GM23338 (cell line): Measurements from ENCODE around the gene NIFK. TPM values are rescaled to one million over a fixed set of nuclear protein-coding genes. Genes with fewer than 3 reads are reported as not detected.

Experiments
- ATAC-seq: fragments of 200-7000 bp; cut with Tn5 transposase; 3 replicates; pipeline ENCODE4 v1.9.1; 2020
- DNase-seq: peaks from one replicate; pipeline ENCODE4 v3.0.0-alpha.2; 2015; ENCODE audit warnings: low spot score
- H2AFZ ChIP-seq: fragments of 200-600 bp; sonication (generic); 2 replicates; pipeline ENCODE4 v1.8.0; 2016; ENCODE audit warnings: antibody characterized with exemption, mild to moderate bottlenecking, moderate library complexity
- H3F3A ChIP-seq: fragments of 200-600 bp; sonication (generic); replicated peaks from 2 replicates; pipeline ENCODE4 v1.8.0; 2017; ENCODE audit warnings: antibody characterized with exemption, mixed run types, low read depth
- H3K27ac ChIP-seq: fragments of 200-600 bp; sonication (generic); 2 replicates; pipeline ENCODE4 v1.6.1; 2016; ENCODE audit warnings: low read depth
- H3K27me3 ChIP-seq: fragments of 200-600 bp; sonication (generic); 2 replicates; pipeline ENCODE4 v1.8.0; 2016; ENCODE audit warnings: mild to moderate bottlenecking, mixed run types, moderate library complexity; ENCODE audit not compliant: insufficient read depth
- H3K36me3 ChIP-seq: fragments of 200-600 bp; sonication (generic); 2 replicates; pipeline ENCODE4 v1.8.0; 2016; ENCODE audit warnings: mild to moderate bottlenecking; ENCODE audit not compliant: insufficient read depth
- H3K4me1 ChIP-seq: fragments of 200-600 bp; sonication (generic); 2 replicates; pipeline ENCODE4 v1.8.0; 2016; ENCODE audit warnings: mild to moderate bottlenecking, moderate library complexity; ENCODE audit not compliant: insufficient read depth
- H3K4me2 ChIP-seq: fragments of 200-600 bp; sonication (generic); 2 replicates; pipeline ENCODE4 v1.7.1; 2017; ENCODE audit warnings: mixed run types
- H3K4me3 ChIP-seq: fragments of 200-600 bp; sonication (generic); 2 replicates; pipeline ENCODE4 v1.6.1; 2016; ENCODE audit warnings: mixed run types
- H3K79me2 ChIP-seq: fragments of 200-600 bp; sonication (generic); replicated peaks from 2 replicates; pipeline ENCODE4 v1.8.0; 2017; ENCODE audit warnings: mild to moderate bottlenecking; ENCODE audit not compliant: insufficient read depth
- H3K9me2 ChIP-seq: fragments of 200-600 bp; sonication (generic); 2 replicates; pipeline ENCODE4 v1.8.0; 2017; ENCODE audit not compliant: insufficient read depth
- H4K20me1 ChIP-seq: fragments of 200-600 bp; sonication (generic); replicated peaks from 2 replicates; pipeline ENCODE4 v1.8.0; 2017; ENCODE audit warnings: mild to moderate bottlenecking; ENCODE audit not compliant: insufficient read depth
- H3K27ac Mint-ChIP-seq: 2 replicates; pipeline ENCODE4 v1.8.0; 2020; ENCODE audit warnings: inconsistent platforms, mild to moderate bottlenecking, moderate library complexity, mixed read lengths
- H3K27me3 Mint-ChIP-seq: 3 replicates; pipeline ENCODE4 v1.8.0; 2022; ENCODE audit warnings: low read depth, mild to moderate bottlenecking, moderate library complexity, mixed read lengths, inconsistent platforms; ENCODE audit not compliant: insufficient read depth, poor library complexity
- H3K36me3 Mint-ChIP-seq: 3 replicates; pipeline ENCODE4 v1.8.0; 2021; ENCODE audit warnings: low read depth, mild to moderate bottlenecking, inconsistent platforms, moderate library complexity, mixed read lengths
- H3K4me1 Mint-ChIP-seq: 3 replicates; pipeline ENCODE4 v1.8.0; 2020; ENCODE audit warnings: mild to moderate bottlenecking, inconsistent platforms, mixed read lengths
- H3K4me3 Mint-ChIP-seq: 3 replicates; pipeline ENCODE4 v1.8.0; 2021; ENCODE audit warnings: moderate library complexity, mild to moderate bottlenecking, inconsistent platforms, mixed read lengths
- H3K9me3 Mint-ChIP-seq: 3 replicates; pipeline ENCODE4 v1.8.0; 2020; ENCODE audit warnings: moderate library complexity, mild to moderate bottlenecking, inconsistent platforms, mixed read lengths
- CREB1 ChIP-seq: fragments of 250-450 bp; sonication (Bioruptor Pico); IDR thresholded peaks from 2 replicates; pipeline ENCODE4 v1.5.0; 2020; ENCODE audit warnings: low read depth, mild to moderate bottlenecking, moderate library complexity
- CTCF ChIP-seq, 2 experiments: fragments of 200-600 bp in 1 of 2; sonication (generic) in 1 of 2; conservative IDR thresholded peaks; 2 replicates each; pipeline versions ENCODE4 v1.5.1 to v1.6.1; 2016 to 2017; ENCODE audit warnings: antibody characterized with exemption in 2 of 2, low read depth in 2 of 2, mild to moderate bottlenecking in 2 of 2, moderate library complexity in 1 of 2
- EZH2 ChIP-seq: fragments of 200-600 bp; sonication (generic); IDR thresholded peaks from one replicate; pipeline ENCODE4 v1.8.0; 2017; ENCODE audit warnings: antibody characterized with exemption, mild to moderate bottlenecking, low read depth; ENCODE audit not compliant: unreplicated experiment
- JUNB ChIP-seq: IDR thresholded peaks from one replicate; pipeline ENCODE4 v1.6.1; 2016; ENCODE audit warnings: antibody characterized with exemption; ENCODE audit not compliant: unreplicated experiment
- NANOG ChIP-seq: IDR thresholded peaks from 2 replicates; pipeline ENCODE4 v1.6.1; 2016; ENCODE audit warnings: antibody characterized with exemption, borderline replicate concordance
- POLR2AphosphoS5 ChIP-seq: IDR thresholded peaks from 2 replicates; pipeline ENCODE4 v1.6.1; 2016; ENCODE audit warnings: antibody characterized with exemption, low read depth
- ZNF331 ChIP-seq: fragments of 250-450 bp; sonication (Bioruptor Pico); IDR thresholded peaks from 2 replicates; pipeline ENCODE4 v1.5.0; 2020; ENCODE audit warnings: low read depth, mild to moderate bottlenecking, moderate library complexity
- polyA plus RNA-seq: library from polyadenylated mRNA; unstranded; fragments of >200 nt; fragmentation: Nextera tagmentation; extraction: Ambion mirVana; gene quantifications from 2 replicates; pipeline ENCODE4 v1.2.1, GENCODE V29; 2016
- total RNA-seq: library from RNA; depleted of rRNA; stranded (reverse); fragments of >200 nt; shearing (Covaris generic); gene quantifications from 2 replicates; pipeline ENCODE4 v1.2.3, GENCODE V29; 2014
- TF ChIP-seq, protein P1 (sequence below): IDR thresholded peaks from 2 replicates; pipeline ENCODE4 v1.6.1; 2016; ENCODE audit warnings: antibody characterized with exemption
- TF ChIP-seq, protein P2 (sequence below): IDR thresholded peaks from one replicate; pipeline ENCODE4 v1.6.1; 2018; ENCODE audit warnings: antibody characterized with exemption; ENCODE audit not compliant: unreplicated experiment
- TF ChIP-seq, protein P3 (sequence below): fragments of 250-450 bp; sonication (Bioruptor Pico); IDR thresholded peaks from 2 replicates; pipeline ENCODE4 v1.5.0; 2020; ENCODE audit warnings: mild to moderate bottlenecking, moderate library complexity

NIFK gene
- total and polyA plus RNA-seq, 2 experiments from 2014 or later: 106 to 289 TPM

DNA sequence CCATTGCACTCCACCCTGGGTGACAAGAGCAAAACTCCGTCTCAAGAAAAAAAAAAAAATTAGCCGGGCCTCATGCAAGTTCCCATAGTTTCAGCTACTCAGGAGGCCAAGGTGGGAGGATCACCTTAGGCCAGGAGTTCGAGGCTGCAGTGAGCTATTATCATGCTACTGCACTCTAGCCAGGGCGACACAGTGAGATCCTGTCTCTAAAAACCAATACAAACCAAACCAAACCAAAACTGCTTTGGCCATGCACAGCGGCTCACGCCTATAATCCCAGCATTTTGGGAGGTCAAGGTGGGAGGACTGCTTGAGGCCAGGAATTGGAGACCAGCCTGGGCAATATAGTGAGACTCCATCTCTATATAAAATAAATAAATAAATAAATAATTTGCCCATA, 19.1 kb downstream of the NIFK start (continued):
- TF ChIP-seq CTCF (conservative IDR thresholded peaks at IDR 0.05; ENCODE audit: low read depth in 2 of 2) (no peak), EZH2 (no peak)

GRCh38 chr2:121716126-121716525, 20.5 kb downstream of the NIFK start:
- H3K9me2 ChIP-seq: no peaks in the 10 kb centered on the region
- H3K4me2 ChIP-seq: no peak overlapping the region
- no peaks in the 10 kb centered on the region for H3K9me3 Mint-ChIP-seq
- no peak overlapping the region for H3K4me3 Mint-ChIP-seq
- H3K36me3 Mint-ChIP-seq: no peaks in the 10 kb centered on the region; the same call in 2 of the 3 replicates
- no peaks in the 10 kb centered on the region; the same call in 1 of the 2 replicates for H3K4me1 ChIP-seq
- no peaks in the 10 kb centered on the region for H3K4me1 Mint-ChIP-seq
- H3K27me3 ChIP-seq: no peaks in the 10 kb centered on the region
- H3F3A ChIP-seq: no peaks in the 10 kb centered on the region
- no peak overlapping the region for H2AFZ ChIP-seq
- H4K20me1 ChIP-seq: no peaks in the 10 kb centered on the region
- H3K4me3 ChIP-seq: no peak overlapping the region
- ATAC-seq (no peak), DNase-seq (no peak)
- H3K36me3 ChIP-seq: no peaks in the 10 kb centered on the region
- no peaks in the 10 kb centered on the region for H3K79me2 ChIP-seq
- peaks cover 2% of the 10 kb centered on the region for H3K27me3 Mint-ChIP-seq
- H3K27ac ChIP-seq: no peak overlapping the region
- no peak overlapping the region for H3K27ac Mint-ChIP-seq
- TF ChIP-seq, protein P1, sequence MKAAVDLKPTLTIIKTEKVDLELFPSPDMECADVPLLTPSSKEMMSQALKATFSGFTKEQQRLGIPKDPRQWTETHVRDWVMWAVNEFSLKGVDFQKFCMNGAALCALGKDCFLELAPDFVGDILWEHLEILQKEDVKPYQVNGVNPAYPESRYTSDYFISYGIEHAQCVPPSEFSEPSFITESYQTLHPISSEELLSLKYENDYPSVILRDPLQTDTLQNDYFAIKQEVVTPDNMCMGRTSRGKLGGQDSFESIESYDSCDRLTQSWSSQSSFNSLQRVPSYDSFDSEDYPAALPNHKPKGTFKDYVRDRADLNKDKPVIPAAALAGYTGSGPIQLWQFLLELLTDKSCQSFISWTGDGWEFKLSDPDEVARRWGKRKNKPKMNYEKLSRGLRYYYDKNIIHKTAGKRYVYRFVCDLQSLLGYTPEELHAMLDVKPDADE: no peak
- no peak for TF ChIP-seq JUNB
- TF ChIP-seq, protein P2, sequence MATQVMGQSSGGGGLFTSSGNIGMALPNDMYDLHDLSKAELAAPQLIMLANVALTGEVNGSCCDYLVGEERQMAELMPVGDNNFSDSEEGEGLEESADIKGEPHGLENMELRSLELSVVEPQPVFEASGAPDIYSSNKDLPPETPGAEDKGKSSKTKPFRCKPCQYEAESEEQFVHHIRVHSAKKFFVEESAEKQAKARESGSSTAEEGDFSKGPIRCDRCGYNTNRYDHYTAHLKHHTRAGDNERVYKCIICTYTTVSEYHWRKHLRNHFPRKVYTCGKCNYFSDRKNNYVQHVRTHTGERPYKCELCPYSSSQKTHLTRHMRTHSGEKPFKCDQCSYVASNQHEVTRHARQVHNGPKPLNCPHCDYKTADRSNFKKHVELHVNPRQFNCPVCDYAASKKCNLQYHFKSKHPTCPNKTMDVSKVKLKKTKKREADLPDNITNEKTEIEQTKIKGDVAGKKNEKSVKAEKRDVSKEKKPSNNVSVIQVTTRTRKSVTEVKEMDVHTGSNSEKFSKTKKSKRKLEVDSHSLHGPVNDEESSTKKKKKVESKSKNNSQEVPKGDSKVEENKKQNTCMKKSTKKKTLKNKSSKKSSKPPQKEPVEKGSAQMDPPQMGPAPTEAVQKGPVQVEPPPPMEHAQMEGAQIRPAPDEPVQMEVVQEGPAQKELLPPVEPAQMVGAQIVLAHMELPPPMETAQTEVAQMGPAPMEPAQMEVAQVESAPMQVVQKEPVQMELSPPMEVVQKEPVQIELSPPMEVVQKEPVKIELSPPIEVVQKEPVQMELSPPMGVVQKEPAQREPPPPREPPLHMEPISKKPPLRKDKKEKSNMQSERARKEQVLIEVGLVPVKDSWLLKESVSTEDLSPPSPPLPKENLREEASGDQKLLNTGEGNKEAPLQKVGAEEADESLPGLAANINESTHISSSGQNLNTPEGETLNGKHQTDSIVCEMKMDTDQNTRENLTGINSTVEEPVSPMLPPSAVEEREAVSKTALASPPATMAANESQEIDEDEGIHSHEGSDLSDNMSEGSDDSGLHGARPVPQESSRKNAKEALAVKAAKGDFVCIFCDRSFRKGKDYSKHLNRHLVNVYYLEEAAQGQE: no peak
- TF ChIP-seq POLR2AphosphoS5: no peak
- TF ChIP-seq ZNF331 (CRISPR knock-in tag): no peak
- no peak for TF ChIP-seq EZH2
- TF ChIP-seq, protein P3, sequence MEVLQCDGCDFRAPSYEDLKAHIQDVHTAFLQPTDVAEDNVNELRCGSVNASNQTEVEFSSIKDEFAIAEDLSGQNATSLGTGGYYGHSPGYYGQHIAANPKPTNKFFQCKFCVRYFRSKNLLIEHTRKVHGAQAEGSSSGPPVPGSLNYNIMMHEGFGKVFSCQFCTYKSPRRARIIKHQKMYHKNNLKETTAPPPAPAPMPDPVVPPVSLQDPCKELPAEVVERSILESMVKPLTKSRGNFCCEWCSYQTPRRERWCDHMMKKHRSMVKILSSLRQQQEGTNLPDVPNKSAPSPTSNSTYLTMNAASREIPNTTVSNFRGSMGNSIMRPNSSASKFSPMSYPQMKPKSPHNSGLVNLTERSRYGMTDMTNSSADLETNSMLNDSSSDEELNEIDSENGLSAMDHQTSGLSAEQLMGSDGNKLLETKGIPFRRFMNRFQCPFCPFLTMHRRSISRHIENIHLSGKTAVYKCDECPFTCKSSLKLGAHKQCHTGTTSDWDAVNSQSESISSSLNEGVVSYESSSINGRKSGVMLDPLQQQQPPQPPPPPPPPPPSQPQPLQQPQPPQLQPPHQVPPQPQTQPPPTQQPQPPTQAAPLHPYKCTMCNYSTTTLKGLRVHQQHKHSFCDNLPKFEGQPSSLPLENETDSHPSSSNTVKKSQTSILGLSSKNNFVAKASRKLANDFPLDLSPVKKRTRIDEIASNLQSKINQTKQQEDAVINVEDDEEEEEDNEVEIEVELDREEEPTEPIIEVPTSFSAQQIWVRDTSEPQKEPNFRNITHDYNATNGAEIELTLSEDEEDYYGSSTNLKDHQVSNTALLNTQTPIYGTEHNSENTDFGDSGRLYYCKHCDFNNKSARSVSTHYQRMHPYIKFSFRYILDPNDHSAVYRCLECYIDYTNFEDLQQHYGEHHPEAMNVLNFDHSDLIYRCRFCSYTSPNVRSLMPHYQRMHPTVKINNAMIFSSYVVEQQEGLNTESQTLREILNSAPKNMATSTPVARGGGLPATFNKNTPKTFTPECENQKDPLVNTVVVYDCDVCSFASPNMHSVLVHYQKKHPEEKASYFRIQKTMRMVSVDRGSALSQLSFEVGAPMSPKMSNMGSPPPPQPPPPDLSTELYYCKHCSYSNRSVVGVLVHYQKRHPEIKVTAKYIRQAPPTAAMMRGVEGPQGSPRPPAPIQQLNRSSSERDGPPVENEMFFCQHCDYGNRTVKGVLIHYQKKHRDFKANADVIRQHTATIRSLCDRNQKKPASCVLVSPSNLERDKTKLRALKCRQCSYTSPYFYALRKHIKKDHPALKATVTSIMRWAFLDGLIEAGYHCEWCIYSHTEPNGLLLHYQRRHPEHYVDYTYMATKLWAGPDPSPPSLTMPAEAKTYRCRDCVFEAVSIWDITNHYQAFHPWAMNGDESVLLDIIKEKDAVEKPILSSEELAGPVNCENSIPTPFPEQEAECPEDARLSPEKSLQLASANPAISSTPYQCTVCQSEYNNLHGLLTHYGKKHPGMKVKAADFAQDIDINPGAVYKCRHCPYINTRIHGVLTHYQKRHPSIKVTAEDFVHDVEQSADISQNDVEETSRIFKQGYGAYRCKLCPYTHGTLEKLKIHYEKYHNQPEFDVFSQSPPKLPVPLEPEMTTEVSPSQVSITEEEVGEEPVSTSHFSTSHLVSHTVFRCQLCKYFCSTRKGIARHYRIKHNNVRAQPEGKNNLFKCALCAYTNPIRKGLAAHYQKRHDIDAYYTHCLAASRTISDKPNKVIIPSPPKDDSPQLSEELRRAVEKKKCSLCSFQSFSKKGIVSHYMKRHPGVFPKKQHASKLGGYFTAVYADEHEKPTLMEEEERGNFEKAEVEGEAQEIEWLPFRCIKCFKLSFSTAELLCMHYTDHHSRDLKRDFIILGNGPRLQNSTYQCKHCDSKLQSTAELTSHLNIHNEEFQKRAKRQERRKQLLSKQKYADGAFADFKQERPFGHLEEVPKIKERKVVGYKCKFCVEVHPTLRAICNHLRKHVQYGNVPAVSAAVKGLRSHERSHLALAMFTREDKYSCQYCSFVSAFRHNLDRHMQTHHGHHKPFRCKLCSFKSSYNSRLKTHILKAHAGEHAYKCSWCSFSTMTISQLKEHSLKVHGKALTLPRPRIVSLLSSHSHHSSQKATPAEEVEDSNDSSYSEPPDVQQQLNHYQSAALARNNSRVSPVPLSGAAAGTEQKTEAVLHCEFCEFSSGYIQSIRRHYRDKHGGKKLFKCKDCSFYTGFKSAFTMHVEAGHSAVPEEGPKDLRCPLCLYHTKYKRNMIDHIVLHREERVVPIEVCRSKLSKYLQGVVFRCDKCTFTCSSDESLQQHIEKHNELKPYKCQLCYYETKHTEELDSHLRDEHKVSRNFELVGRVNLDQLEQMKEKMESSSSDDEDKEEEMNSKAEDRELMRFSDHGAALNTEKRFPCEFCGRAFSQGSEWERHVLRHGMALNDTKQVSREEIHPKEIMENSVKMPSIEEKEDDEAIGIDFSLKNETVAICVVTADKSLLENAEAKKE (CRISPR knock-in tag): no peak
- TF ChIP-seq CTCF (conservative IDR thresholded peaks at IDR 0.05; ENCODE audit: low read depth in 2 of 2): no peak
- no peak for TF ChIP-seq CREB1 (CRISPR knock-in tag)
- TF ChIP-seq NANOG: no peak
